ENCODE measurements around the gene D2HGDH.

GRCh38 chr2:241722896-241723454 is 11.5 kb upstream of the D2HGDH start:
- TF ChIP-seq CTCF (IDR thresholded peaks at IDR 0.05; ENCODE audit: low read depth, low read length, poor library complexity, severe bottlenecking) (no peak), EZH2phosphoT487 (IDR thresholded peaks at IDR 0.05; ENCODE audit: borderline replicate concordance, low read length) (no peak)

Data from DOHH2 (cell line).